Endometrium (tissue), 2 donors: Measurements from ENCODE around the gene INSR.
"Not testable (repeated sequence)": the region's sequence is repeated elsewhere in the genome, so short reads cannot be mapped to it uniquely, and the experiment has no call there.

Experiments
- FAIRE-seq: peaks from 2 replicates; lab custom pipeline; 2012; peaks lifted over from hg19 to GRCh38; lab: Jason Lieb, UNC
- donor health status: control.
- donor health status: control.

The INSR gene

DNA sequence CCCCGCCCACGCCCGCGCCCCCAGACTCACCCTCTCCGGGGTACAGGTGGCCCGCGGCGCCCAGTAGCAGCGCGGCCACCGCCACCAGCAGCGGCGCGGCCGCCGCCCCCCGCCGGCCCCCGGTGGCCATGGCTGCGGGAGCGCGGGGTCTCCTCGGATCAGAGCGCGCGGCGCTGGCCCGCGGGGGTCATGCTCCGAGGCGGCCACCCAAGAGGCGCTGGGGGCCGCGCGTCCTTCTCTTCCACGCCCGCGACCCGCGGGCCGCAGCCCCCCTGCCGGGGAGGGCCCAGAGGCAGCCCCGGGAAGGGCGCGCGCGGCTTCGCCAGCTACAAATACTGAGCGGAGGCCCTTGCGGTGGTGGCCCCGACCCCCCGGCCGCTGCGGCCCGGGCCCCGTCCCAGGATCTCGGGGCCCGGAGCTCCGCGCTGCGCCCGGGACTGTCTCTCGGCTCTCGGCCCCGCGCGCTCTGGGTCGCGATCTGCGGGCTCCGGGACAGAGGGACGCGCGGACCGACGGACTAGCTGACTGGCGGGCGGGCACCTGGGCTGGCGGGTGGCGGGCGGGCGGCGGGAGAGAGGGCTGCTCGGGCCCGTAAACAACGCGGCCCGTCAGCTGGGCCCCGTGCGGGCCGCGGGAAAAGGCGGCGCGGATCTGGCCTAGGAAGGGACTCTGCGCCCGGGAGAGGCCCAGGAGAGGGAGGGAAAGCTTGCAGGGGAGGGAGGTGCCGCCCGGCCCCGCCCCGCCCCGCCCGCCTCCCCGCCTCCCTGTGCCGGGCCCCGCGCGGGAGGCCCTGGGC lies at the start of gene INSR:
Gene INSR (minus strand): TSS at position 653 of the 796 bp plus-strand sequence. CDS start 523 bp downstream, at position 130.
- FAIRE-seq = no peak

DNA sequence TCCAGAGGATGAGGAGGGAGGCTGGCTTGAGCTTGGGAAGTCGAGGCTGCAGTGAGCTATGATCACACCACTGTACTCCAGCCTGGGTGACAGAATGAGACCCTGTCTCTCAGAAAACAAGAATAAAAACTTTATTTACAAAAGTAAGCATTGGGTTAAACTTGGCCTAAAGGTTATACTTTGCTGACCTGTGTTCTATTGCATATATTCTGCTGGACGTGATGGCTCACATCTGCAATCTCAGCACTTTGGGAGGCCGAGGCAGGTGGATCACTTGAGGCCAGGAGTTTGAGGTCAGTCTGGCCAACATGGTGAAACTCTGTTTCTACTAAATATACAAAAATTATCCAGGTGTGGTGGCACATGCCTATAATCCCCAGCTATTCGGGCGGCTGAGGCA lies 47.9 kb upstream of the INSR start:
- FAIRE-seq = no peak

DNA sequence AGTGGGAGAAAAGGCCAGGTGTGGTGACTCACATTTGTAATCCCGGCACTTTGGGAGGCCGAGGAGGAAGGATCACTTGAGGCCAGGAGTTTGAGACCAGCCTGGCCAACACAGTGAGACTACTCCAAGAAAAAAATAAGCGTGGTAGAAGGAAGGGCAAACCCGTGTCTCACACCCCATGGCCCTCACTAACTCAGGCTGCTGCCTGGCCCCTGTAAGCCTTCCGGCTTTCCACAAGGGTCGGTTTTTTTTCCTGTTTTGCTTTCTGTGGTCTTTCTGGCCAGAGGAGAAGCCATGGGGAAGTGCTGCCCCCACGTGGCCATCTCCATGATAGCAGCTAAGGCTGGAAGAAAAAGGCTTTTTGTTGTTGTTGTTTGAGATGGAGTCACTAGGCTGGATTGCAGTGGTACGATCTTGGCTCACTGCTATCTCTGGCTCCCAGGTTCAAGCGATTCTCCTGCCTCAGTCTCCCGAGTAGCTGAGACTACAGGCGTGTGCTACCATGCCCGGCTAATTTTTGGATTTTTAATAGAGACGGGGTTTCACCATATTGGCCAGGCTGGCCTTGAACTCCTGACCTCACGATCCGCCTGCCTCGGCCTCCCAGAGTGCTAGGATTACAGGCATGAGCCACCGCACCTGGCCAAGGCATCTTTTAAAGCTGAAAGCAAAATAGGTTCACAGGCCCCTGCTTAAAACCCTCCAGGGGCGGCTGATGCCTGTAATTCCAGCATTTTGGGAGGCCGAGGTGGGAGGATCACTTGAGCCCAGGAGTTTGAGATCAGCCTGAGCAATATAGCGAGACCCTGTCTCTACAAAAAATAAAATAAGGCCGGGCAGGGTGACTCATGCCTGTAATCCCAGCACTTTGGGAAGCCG lies 47.0 kb upstream of the INSR start:
- FAIRE-seq = peak; percentile 53

DNA sequence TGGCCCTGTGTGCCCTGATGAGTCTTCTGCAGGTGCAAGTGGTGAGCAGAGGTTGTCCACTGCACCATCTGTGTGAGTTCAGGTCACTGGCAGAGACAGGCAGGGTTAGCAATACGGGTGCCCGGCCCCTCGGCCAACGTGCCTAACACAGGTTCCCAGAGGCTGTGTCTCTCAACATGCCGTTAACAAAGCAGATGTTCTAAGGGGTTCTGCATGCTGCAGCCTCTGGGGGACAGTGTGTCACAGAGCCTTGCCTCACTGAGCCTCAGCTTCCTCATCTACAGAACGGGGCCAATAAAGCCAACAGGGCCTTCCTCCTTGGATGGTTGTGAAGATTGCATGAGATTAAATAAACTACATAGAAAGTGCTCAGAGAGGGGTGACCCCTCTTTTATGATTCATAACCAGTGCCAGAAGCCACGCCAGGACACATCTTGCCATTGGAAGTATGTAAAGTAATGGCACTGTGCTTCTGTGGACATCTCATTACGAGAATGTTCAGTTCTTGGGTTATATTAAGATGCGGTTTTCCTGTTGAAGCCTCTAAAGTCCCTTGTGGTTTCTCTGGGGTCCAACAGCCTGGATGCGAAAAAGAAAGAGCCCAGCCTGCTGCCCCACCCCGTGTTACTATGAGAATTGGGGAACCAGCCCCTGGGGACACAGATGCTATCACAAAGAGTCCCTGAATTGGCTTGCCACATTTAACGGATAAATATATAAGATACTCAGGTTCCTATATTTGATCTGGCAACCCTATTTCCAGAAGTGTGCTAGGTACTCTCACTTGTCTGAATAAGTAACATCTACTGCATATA lies 43.4 kb upstream of the INSR start:
- FAIRE-seq = no peak

DNA sequence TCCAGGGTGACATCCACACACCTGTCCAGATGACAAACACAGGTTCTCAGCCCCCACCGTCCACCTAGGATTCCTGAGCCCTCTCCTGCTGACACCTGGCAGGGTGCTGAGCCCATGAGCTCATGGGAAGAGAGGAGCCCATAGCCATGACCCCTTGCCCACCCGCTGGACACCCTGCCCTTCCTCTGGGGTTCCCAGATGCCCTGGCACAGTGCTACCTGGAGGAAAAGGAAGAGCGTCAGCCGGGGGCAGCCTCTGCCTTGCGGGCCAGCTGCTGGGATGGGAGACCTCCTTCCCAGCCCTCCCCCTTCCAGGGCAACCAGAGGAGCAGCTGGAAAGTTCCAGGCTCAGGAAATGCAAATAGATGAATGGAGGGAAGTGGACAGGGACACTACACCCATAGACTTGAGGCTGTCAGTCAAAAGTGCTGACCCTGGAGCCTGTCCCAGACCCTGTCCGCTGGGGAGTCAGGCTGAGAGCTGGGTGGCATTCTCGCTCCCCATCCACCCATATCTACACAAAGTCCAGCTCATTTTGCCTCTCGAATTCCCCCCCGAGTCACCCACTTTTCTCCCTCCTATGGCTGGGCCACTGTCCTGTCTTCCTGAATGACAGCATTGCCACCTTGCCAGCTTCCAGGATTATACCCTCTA lies 42.2 kb upstream of the INSR start:
- no peak for FAIRE-seq

DNA sequence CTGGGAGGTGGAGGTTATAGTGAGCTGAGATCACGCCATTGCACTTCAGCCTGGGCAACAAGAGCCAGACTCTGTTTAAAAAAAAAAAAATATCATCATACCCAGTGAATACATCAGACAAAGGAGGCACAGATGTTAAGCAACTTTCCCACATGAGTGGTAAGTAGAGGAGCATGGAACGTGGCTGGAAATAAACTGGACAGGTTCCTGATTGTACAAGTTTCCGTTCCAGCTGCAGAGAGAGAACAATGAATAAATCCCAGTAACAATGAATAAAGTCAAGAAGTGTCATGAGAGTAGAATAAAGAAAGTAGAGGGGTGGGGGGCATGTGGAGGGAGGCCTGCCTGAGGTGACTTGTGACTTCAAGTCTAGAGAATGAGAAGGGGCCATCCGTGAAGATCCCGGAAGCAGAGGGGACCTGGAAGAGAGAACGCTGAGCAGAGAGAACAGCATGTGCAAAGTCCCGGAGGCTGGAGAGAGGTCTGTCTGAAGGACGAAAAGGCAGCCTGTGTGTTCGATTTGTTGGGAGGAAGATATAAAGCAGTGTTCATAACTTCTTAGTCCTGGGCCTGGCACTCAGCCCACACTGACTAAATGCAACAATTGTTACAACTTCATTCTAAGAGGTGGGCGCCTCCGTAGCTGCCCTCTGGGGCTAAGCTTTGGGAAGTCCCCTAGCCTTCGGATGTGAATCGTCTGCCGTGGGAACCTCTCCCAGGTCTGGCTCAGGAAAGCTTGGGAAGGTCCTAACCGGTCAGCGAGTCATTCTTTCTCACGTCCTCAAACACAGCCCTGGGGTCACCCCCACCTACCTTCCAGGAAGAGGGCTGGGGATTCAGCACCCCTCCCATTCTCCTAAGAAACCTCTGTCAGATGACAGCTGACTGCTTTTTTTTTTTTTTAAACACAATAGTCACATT lies 39.2 kb upstream of the INSR start:
- no peak for FAIRE-seq

DNA sequence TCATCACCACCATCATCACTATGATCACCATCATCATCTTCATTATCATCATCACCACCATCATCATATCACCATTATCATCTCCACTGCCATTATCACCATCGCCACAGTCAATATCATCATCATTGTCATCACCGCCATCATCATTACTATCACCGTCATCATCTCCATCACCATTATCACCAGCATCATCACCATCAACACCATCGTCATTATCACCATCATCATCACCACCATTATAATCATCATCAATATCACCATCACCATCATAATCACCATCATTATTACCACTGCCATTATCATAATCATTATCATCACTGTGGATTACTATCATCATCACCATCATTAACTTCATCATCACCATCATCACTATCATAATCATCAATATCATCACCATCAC lies 37.2 kb upstream of the INSR start:
- FAIRE-seq = no peak

DNA sequence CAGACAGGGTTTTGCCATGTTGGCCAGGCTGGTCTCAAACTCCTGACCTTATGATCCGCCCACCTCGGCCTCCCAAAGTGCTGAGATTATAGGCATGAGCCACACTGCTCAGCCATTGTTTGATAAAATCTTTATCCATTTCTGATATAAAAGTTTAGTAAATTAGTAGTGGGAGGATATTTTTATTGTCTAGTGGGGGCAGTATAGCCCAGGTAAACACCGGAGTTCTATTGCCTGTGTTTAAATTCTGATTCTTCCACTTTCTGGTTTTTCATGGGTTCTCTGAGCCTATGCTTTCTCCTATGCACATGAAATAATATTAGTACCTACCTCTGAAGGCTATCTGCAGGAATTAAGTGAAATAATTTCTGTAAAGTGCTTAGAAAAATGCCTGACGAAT lies 34.4 kb upstream of the INSR start:
- no peak for FAIRE-seq

DNA sequence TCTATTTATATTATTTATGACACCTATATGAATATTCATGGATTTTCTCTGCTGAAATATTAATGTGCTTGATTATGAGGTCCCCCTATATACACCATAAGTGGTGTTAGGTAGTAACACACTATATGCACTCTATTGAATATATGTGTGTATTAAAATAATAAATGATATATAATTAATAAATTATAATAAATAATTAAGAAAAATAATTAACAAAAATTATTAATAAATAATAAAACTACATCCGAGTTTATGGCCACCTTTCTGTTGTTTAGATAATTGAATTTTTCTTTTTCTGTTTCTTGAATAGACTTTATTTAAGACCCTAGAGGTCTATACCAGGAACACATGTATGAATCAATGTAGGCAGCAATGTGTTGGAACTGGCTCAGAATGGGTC lies 33.6 kb upstream of the INSR start:
- FAIRE-seq = no peak

DNA sequence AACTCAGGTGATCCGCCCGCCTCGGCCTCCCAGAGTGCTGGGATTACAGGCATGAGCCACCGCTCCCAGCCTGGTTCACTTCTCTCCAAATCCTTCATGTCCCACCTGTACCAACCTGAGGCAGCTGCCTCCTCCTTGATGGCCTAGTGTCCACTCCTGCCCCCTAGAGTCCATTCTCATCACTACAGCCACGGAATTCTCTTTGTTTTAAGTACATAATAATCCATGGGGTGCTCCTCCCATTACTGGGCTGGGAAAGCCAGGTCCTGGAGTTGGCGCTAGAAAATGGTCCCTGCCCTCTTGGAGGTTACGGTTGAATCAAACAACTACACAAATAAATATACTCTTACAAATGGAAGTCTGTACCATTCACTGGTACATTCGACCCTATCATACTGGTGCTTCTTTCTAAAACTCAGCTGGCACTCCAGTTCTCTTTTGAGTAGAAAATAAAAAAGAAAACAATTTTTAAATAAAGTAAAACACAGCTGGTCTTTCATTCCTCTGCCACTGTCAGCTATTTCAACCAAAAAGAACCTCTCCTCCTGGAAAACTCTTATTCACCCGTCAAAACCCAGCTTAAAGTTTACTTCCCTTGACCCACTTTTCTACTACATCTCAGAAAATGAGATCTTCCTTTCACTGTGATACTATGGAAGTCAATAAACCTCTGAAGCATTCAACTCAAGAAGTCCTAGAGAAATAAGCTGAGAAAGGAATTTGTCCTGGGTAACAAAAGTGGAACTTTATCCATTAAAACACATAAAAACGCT lies 32.1 kb upstream of the INSR start:
- no peak for FAIRE-seq

DNA sequence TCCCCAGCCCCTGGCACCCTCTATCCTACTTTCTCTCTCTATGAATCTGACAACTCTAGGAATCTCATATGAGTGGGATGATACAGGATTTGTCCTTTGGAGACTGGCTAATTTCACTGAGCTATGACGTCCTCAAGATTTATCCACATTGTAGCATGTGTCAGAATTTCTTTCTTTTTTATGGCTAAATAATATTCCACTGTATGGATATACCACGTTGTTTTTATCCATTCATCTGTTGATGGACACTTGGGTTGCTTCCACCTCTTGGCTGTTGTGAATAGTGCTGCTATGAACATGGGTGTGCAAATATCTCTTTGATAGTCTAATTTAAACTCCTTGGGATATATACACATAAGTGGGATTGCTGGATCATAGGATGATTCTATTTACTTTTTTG lies 24.0 kb upstream of the INSR start:
- no peak for FAIRE-seq

DNA sequence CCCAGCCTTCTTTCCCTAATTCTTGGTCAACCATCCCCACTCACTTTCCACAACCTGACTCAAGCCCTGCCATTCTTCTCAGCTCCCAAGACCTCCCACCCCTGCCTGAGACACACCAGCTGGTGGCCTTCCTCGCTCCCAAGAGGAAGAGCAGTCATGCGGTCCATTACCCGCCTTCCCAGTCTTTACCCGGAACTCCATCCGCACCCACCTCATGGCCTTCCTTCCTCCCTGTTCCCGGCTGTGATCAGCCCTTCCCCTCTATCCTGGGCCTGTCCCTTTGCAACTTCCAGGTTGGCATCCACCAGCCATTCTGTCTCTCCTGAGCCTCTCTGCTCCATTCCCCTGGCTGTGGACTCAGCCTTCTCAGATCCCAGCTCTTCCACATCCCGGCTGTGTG lies 18.6 kb upstream of the INSR start:
- FAIRE-seq = no peak

DNA sequence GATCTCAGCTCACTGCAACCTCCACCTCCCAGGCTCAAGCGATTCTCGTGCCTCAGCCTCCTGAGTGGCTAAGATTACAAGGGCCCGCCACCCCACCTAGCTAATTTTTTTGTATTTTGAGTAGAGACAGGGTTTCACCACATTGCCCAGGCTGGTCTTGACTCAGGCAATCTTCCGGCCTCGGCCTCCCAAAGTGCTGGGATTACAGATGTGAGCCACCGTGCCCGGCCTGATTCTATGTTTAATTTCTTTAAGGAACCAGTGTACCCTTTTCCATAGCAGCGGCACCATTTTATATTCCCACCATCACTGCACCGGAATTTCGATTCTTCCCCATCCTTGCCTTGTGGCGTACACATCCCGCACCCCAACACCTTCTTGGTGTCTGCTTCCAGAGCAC lies 17.7 kb upstream of the INSR start:
- no peak for FAIRE-seq

DNA sequence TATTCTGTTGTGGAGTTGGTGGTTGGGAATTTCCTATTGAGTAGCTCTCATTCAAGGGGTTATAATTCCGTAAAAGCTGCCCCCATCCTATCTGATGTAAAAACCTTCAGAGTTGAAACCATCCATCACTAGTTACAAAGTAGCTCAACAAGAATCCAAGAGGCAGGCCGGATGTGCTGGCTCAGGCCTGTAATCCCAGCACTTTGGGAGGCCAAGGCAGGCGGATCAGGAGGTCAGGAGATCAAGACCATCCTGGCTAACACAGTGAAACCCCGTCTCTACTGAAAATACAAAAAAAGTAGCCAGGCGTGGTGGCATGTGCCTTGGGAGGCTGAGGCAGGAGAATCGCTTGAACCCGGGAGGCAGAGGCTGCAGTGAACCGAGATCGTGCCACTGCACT lies 14.1 kb upstream of the INSR start:
- not testable (repeated sequence) for FAIRE-seq

DNA sequence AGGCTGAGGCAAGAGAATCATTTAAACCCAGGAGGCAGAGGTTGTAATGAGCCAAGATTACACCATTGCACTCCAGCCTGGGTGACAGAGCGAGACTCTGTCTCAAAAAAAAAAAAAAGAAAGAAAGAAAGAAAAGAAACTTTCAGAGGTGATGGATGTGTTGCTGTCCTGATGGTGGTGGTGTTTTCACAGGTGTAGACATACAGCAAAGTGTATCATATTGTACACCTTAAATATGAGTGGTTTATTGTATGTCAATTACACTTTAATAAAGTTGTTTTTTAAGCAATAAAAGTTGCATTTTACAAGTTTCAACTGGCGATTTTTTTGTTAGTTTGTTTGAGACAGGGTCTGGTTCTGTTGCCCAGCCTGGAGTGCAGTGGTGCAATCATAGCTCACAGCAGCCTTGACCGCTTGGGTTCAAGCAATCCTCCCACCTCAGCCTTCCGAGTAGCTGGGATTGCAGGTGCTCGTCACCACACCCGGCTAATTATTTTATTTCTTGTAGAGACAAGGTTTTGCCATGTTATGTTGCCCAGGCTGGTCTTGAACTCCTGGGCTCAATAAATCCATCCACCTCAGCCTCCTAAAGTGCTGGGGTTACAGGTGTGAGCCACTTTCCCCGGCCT lies 13.5 kb upstream of the INSR start:
- FAIRE-seq = no peak

DNA sequence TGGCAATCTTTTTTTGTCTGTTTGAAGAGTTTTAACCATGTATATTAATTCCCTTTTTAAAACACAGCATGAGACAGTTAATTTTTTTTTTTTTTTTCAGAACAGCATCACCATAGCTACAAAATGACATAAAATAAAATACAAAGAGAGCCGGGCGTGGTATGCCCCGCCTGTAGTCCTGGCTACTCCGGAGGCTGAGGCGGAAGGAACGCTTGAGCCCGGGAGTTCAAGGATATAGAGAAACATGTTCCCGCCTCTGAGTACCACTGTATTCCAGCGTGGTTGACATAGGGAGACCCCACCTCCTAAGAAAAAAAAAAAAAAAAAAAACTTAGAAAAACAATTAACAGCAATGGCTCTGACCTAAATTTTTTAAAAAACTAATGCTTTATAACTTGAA lies 10.0 kb upstream of the INSR start:
- FAIRE-seq = no peak

DNA sequence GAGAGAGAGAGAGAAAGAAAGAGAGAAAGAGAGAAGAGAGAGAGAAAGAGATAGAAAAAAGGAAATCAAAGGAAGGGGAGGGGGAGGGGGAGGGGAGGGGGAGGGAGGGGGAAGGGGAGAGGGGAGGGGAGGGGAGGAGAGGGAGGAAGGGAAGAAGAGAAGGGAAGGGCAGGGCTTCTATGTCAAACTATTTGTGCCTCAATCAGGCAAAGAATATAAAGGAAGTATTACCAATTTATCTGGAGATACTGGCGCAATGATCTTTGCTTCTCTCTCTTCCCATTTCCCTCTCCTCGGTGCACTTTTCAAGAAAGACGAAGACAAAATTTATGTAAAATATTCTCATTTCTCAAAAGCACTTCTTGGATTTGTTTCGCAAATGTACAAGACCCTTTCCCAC lies 9.3 kb upstream of the INSR start:
- FAIRE-seq = no peak

DNA sequence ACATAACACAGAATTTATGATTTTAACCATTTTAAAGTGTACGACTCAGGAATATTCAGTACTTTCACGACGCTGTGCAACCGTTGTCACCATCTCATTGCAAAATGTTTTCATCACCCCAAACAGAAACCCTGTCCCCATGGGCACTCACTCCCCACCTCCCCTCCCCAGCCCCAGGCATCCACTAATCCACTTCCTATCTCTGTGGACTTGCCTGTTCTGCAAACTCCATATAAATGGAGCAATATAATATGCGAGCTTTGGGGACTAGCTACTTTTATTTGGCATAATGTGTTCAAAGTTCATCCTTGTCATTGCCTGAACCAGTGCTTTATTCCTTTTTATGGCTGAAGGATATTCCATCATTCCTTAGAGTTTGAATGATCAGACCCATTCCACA lies 7.3 kb upstream of the INSR start:
- no peak for FAIRE-seq

DNA sequence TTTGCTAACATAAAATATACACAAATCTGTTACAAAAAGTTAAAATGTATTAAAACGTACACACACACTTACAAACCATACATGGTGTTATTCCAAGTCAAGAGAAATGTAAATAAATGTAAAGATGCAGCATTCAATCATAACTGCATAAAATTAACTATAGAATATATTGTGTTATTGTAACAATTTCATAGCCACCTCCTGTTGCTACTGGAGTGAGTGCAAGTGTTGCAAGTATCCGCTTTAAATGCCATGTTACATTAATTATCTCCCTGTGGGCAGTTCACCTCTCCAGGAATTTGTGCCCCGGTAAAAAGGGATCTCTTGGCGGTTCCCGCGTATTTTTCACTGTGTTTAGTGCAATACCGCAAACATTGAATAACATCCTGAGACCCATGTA lies 3.5 kb upstream of the INSR start:
- FAIRE-seq = no peak
